Measurements from ENCODE around the gene RNASE7.
A peak's percentile ranks its signal among the peaks of the same experiment; 100 is the strongest.

RNASE7 gene

DNA sequence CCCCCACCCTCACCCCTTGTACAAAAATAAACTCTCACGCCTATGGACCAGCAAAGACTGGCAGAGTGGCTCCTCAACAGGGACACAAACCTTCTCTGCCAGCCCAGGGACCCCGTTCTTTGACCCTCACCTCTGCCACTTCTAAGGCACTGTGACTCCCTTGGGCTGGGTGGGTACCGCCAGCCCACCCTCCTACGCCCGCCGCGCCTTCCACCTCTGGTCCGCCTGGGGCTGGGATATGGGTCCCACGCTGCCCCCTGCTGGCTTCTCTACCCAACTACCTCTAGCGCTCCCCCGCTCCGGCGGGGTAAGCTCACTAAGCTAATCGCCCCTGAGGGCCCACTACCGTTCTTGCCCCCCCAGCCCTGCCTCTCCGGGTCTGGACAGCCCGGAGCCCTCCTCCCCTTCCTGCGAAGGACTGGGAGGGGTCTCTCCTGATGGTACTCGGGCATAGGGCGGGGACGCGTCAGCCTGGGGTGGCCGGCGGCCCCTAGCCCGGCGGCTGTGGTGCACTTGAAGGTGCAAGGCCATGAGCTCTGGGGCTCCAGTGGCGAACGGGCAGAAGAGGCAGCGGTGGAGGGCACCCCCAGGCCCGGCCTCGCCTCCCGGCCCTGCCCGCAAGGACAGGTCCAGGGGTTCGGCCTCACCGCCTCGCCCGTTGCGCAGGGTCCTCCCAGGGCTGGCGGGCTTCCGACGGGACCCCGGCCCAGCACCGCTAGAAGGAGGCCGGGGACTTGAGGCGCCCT is 48.2 kb downstream of the RNASE7 start:
- no peaks in the 10 kb centered on the region for H3K79me2 ChIP-seq (ENCODE audit: insufficient read depth, low read length)
- no peak overlapping the region for H3K9ac ChIP-seq (ENCODE audit: low read length)
- no peak overlapping the region for H2AFZ ChIP-seq (ENCODE audit: low read depth, low read length, severe bottlenecking)
- H3K27me3 ChIP-seq (ENCODE audit: low read length), result no peaks in the 10 kb centered on the region
- H3K27ac ChIP-seq (ENCODE audit: low read depth, low read length), result no peak overlapping the region
- no peaks in the 10 kb centered on the region for H3K9me3 ChIP-seq (ENCODE audit: insufficient read depth, low read length)
- TF ChIP-seq, protein P1, sequence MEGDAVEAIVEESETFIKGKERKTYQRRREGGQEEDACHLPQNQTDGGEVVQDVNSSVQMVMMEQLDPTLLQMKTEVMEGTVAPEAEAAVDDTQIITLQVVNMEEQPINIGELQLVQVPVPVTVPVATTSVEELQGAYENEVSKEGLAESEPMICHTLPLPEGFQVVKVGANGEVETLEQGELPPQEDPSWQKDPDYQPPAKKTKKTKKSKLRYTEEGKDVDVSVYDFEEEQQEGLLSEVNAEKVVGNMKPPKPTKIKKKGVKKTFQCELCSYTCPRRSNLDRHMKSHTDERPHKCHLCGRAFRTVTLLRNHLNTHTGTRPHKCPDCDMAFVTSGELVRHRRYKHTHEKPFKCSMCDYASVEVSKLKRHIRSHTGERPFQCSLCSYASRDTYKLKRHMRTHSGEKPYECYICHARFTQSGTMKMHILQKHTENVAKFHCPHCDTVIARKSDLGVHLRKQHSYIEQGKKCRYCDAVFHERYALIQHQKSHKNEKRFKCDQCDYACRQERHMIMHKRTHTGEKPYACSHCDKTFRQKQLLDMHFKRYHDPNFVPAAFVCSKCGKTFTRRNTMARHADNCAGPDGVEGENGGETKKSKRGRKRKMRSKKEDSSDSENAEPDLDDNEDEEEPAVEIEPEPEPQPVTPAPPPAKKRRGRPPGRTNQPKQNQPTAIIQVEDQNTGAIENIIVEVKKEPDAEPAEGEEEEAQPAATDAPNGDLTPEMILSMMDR (IDR thresholded peaks at IDR 0.05; ENCODE audit: insufficient read depth, low read length, poor library complexity, severe bottlenecking), result peak; percentile 28
- TF ChIP-seq EZH2phosphoT487 (conservative IDR thresholded peaks at IDR 0.05; ENCODE audit: low read length), result no peak
- no peak overlapping the region for H3K4me2 ChIP-seq (ENCODE audit: low read depth, low read length, poor library complexity, severe bottlenecking)
- no peaks in the 10 kb centered on the region for H3K36me3 ChIP-seq (ENCODE audit: low read length)
- no peaks in the 10 kb centered on the region for H4K20me1 ChIP-seq (ENCODE audit: low read depth, low read length)
- no peak overlapping the region for H3K4me3 ChIP-seq (ENCODE audit: insufficient read depth, low read length, poor library complexity, severe bottlenecking)
- H3F3A ChIP-seq (ENCODE audit: insufficient read depth), result no peaks in the 10 kb centered on the region
- H3K9me2 ChIP-seq (replicated peaks; ENCODE audit: insufficient read depth, low read length), result no peaks in the 10 kb centered on the region

DNA sequence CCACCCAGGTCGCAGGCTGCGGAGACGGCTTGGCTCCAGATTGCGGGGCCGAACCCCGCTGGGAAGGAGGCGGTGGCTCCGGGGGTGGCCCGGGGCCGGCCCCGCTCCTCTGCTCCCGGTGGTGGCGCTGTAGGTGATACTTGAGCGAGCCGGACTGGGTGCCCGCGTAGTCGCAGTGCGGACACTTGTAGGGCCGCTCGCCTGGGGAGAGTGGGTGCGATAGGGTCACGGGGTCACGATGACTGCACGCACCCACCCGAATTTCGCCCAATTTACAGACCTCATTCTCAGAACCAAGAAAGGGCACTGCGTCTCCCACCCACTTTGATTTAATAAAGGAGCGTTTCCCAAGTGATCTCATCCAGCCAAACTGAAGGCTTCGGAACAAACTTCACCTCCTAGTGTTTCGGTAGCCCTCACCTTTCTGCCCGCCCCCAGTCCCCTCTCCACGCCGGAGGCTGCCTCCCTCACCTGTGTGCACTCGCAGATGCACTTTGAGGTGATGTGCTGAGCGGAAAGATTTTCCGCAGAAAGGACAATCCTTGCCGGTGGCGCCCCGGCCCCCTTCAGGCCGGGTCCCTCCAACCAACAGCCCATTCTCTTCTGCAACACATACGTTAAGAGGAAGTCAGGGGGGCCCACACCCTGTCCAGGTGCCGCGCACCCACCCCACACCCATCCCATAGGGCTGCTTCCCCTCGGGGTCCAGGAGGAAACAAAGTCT is 48.9 kb downstream of the RNASE7 start:
- Histone ChIP-seq H3F3A (ENCODE audit: insufficient read depth) (no peaks in the 10 kb centered on the region), H3K9me2 (replicated peaks; ENCODE audit: insufficient read depth, low read length) (no peaks in the 10 kb centered on the region), H3K27me3 (ENCODE audit: low read length) (no peaks in the 10 kb centered on the region), H4K20me1 (ENCODE audit: low read depth, low read length) (no peaks in the 10 kb centered on the region), H3K79me2 (ENCODE audit: insufficient read depth, low read length) (no peaks in the 10 kb centered on the region), H3K27ac (ENCODE audit: low read depth, low read length) (no peak overlapping the region), H3K4me3 (ENCODE audit: insufficient read depth, low read length, poor library complexity, severe bottlenecking) (no peak overlapping the region), H3K9ac (ENCODE audit: low read length) (no peak overlapping the region), H2AFZ (ENCODE audit: low read depth, low read length, severe bottlenecking) (no peak overlapping the region), H3K9me3 (ENCODE audit: insufficient read depth, low read length) (no peaks in the 10 kb centered on the region), H3K36me3 (ENCODE audit: low read length) (no peaks in the 10 kb centered on the region), H3K4me2 (ENCODE audit: low read depth, low read length, poor library complexity, severe bottlenecking) (no peak overlapping the region)
- TF ChIP-seq, protein P1 (IDR thresholded peaks at IDR 0.05; ENCODE audit: insufficient read depth, low read length, poor library complexity, severe bottlenecking), result no peak
- no peak for TF ChIP-seq EZH2phosphoT487 (conservative IDR thresholded peaks at IDR 0.05; ENCODE audit: low read length)

DNA sequence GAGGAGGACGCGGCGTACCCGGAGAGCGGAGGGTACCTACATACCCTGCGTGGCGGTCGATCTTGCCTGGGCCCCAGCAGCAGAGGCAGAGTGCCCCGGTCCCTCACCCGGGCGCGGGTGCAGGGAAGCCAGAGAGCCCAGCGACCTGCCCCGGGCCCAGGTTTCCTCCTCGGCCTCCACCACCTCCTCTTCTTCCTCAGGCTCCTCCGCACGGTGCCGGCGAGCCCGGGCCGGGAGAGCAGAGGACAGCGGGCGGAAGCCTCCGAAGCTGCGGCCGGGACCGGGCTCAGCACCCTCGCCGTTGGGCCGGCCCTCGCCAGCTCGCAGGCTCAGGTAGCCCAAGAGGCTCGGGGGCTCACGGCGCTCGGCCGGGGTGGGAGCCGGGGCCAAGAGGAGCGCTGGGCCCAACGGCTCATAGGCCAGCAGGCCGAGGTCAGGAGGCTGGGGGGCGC is 49.7 kb downstream of the RNASE7 start:
- H3K9me2 ChIP-seq (replicated peaks; ENCODE audit: insufficient read depth, low read length), result no peaks in the 10 kb centered on the region
- TF ChIP-seq, protein P1 (IDR thresholded peaks at IDR 0.05; ENCODE audit: insufficient read depth, low read length, poor library complexity, severe bottlenecking), result no peak
- TF ChIP-seq EZH2phosphoT487 (conservative IDR thresholded peaks at IDR 0.05; ENCODE audit: low read length), result no peak
- H4K20me1 ChIP-seq (ENCODE audit: low read depth, low read length), result no peaks in the 10 kb centered on the region
- no peak overlapping the region for H3K9ac ChIP-seq (ENCODE audit: low read length)
- no peaks in the 10 kb centered on the region for H3K36me3 ChIP-seq (ENCODE audit: low read length)
- no peak overlapping the region for H3K4me2 ChIP-seq (ENCODE audit: low read depth, low read length, poor library complexity, severe bottlenecking)
- H3K79me2 ChIP-seq (ENCODE audit: insufficient read depth, low read length), result no peaks in the 10 kb centered on the region
- no peak overlapping the region for H2AFZ ChIP-seq (ENCODE audit: low read depth, low read length, severe bottlenecking)
- H3K27me3 ChIP-seq (ENCODE audit: low read length), result no peaks in the 10 kb centered on the region
- no peaks in the 10 kb centered on the region for H3F3A ChIP-seq (ENCODE audit: insufficient read depth)
- H3K9me3 ChIP-seq (ENCODE audit: insufficient read depth, low read length), result no peaks in the 10 kb centered on the region
- no peak overlapping the region for H3K4me3 ChIP-seq (ENCODE audit: insufficient read depth, low read length, poor library complexity, severe bottlenecking)
- H3K27ac ChIP-seq (ENCODE audit: low read depth, low read length), result no peak overlapping the region
